Cardiac muscle cell (in vitro differentiated cells and primary cell): Measurements from ENCODE around the gene KREMEN1. TPM values are rescaled to one million over a fixed set of nuclear protein-coding genes. Genes with fewer than 3 reads are reported as not detected.
A peak's percentile ranks its signal among the peaks of the same experiment; 100 is the strongest.

Source experiments
- DNase-seq, 2 donors: peaks; one replicate each; pipeline versions ENCODE4 v3.0.0 to v3.0.0-alpha.2; 2010 to 2017; ENCODE audit warnings: low read depth in 1 of 2, low spot score in 1 of 2
- H3K27ac ChIP-seq: fragments of 200-600 bp; sonication (generic); 2 replicates; pipeline ENCODE4 v1.5.1; 2016
- H3K27me3 ChIP-seq: fragments of 200-600 bp; sonication (generic); 2 replicates; pipeline ENCODE4 v1.6.0; 2016; ENCODE audit warnings: control low read depth
- H3K36me3 ChIP-seq: fragments of 200-600 bp; sonication (generic); 2 replicates; pipeline ENCODE4 v1.5.1; 2016; ENCODE audit warnings: control low read depth
- H3K4me1 ChIP-seq: fragments of 200-600 bp; sonication (generic); 2 replicates; pipeline ENCODE4 v1.8.1; 2017; ENCODE audit warnings: low read depth, mild to moderate bottlenecking, mixed run types
- H3K4me3 ChIP-seq: fragments of 200-600 bp; sonication (generic); 2 replicates; pipeline ENCODE4 v1.5.1; 2016; ENCODE audit warnings: mild to moderate bottlenecking
- H3K9me3 ChIP-seq: fragments of 200-600 bp; sonication (generic); 2 replicates; pipeline ENCODE4 v1.5.1; 2017; ENCODE audit warnings: low read depth, mild to moderate bottlenecking, control low read depth
- CTCF ChIP-seq: IDR thresholded peaks from 2 replicates; pipeline ENCODE4 v1.5.1; 2012; ENCODE audit warnings: low read depth, mild to moderate bottlenecking, low read length
- polyA plus RNA-seq: library from polyadenylated mRNA; unstranded; fragments of >200 nt; fragmentation: Nextera tagmentation; extraction: Ambion mirVana; gene quantifications from 2 replicates; pipeline ENCODE4 v1.2.1, GENCODE V29; 2016
- total RNA-seq: library from RNA; depleted of rRNA; stranded (reverse); fragments of >200 nt; gene quantifications from 2 replicates; pipeline ENCODE4 v1.2.3, GENCODE V29; 2016

KREMEN1 gene
- total and polyA plus RNA-seq, 2 experiments from 2014 or later: 18.0 to 20.3 TPM

- DNase-seq: no peak
- TF ChIP-seq CTCF: no peak
- Histone ChIP-seq H3K36me3 (no peaks in the 10 kb centered on the region), H3K27ac (no peak overlapping the region), H3K9me3 (no peaks in the 10 kb centered on the region), H3K4me1 (peaks cover 14% of the 10 kb centered on the region), H3K27me3 (no peaks in the 10 kb centered on the region), H3K4me3 (no peak overlapping the region)
Observed at GRCh38 chr22:29142116-29142515, 69.3 kb downstream of the KREMEN1 start.

GRCh38 chr22:29143941-29144785 is 71.3 kb downstream of the KREMEN1 start:
- Histone ChIP-seq H3K9me3 (no peaks in the 10 kb centered on the region), H3K36me3 (no peaks in the 10 kb centered on the region), H3K4me3 (no peak overlapping the region), H3K27ac (peak overlapping the region; percentile 72), H3K27me3 (no peaks in the 10 kb centered on the region), H3K4me1 (peaks cover 19% of the 10 kb centered on the region)
- DNase-seq: peak in 1 of 2 donors; percentile 50
- TF ChIP-seq CTCF: no peak

GRCh38 chr22:29144786-29145160 is 71.9 kb downstream of the KREMEN1 start:
- H3K27me3 ChIP-seq: no peaks in the 10 kb centered on the region
- no peak for DNase-seq
- H3K4me3 ChIP-seq: no peak overlapping the region
- H3K9me3 ChIP-seq: no peaks in the 10 kb centered on the region
- TF ChIP-seq CTCF: no peak
- peaks cover 22% of the 10 kb centered on the region for H3K4me1 ChIP-seq
- H3K27ac ChIP-seq: no peak overlapping the region
- H3K36me3 ChIP-seq: no peaks in the 10 kb centered on the region

- Histone ChIP-seq H3K27me3 (no peaks in the 10 kb centered on the region), H3K27ac (no peak overlapping the region), H3K4me1 (peaks cover 26% of the 10 kb centered on the region), H3K36me3 (no peaks in the 10 kb centered on the region), H3K9me3 (no peaks in the 10 kb centered on the region), H3K4me3 (no peak overlapping the region)
- TF ChIP-seq CTCF: no peak
- DNase-seq: no peak
Observed at GRCh38 chr22:29145321-29146072, 72.7 kb downstream of the KREMEN1 start.

GRCh38 chr22:29146091-29146560 is 73.3 kb downstream of the KREMEN1 start:
- Histone ChIP-seq H3K27ac (no peak overlapping the region), H3K4me1 (peaks cover 26% of the 10 kb centered on the region), H3K27me3 (no peaks in the 10 kb centered on the region), H3K9me3 (no peaks in the 10 kb centered on the region), H3K4me3 (no peak overlapping the region), H3K36me3 (no peaks in the 10 kb centered on the region)
- no peak for TF ChIP-seq CTCF
- no peak for DNase-seq
